Smooth muscle cell (in vitro differentiated cells): ENCODE measurements around the gene ADGRL1. TPM values are rescaled to one million over a fixed set of nuclear protein-coding genes. Genes with fewer than 3 reads are reported as not detected.

ENCODE experiments used
- DNase-seq: peaks from one replicate; lab custom pipeline; 2025; ENCODE audit not compliant: unreplicated experiment; lab: John Stamatoyannopoulos, UW
- H2AFZ ChIP-seq: fragments of 200-600 bp; sonication (generic); 2 replicates; pipeline ENCODE4 v1.6.0; 2016; ENCODE audit warnings: antibody characterized with exemption, low read depth, mild to moderate bottlenecking
- H3F3A ChIP-seq: fragments of 200-600 bp; sonication (generic); 2 replicates; pipeline ENCODE4 v1.6.0; 2017; ENCODE audit warnings: antibody characterized with exemption, low read depth
- H3K27ac ChIP-seq: fragments of 200-600 bp; sonication (generic); 2 replicates; pipeline ENCODE4 v1.5.1; 2016; ENCODE audit warnings: low read depth, mild to moderate bottlenecking
- H3K27me3 ChIP-seq: fragments of 200-600 bp; sonication (generic); 2 replicates; pipeline ENCODE4 v1.6.1; 2016; ENCODE audit warnings: low read depth, mild to moderate bottlenecking
- H3K36me3 ChIP-seq: fragments of 200-600 bp; sonication (generic); 2 replicates; pipeline ENCODE4 v1.5.1; 2016; ENCODE audit warnings: low read depth
- H3K4me1 ChIP-seq: fragments of 200-600 bp; sonication (generic); 2 replicates; pipeline ENCODE4 v1.5.1; 2016; ENCODE audit warnings: low read depth
- H3K4me2 ChIP-seq: fragments of 200-600 bp; sonication (generic); 2 replicates; pipeline ENCODE4 v1.6.0; 2016; ENCODE audit warnings: mild to moderate bottlenecking
- H3K4me3 ChIP-seq: fragments of 200-600 bp; sonication (generic); 2 replicates; pipeline ENCODE4 v1.5.1; 2016; ENCODE audit warnings: mild to moderate bottlenecking
- H3K79me2 ChIP-seq: fragments of 200-600 bp; sonication (generic); 2 replicates; pipeline ENCODE4 v1.6.0; 2016; ENCODE audit warnings: low read depth, mild to moderate bottlenecking
- H3K9ac ChIP-seq: fragments of 200-600 bp; sonication (generic); 2 replicates; pipeline ENCODE4 v1.6.0; 2016; ENCODE audit warnings: low read depth
- H3K9me3 ChIP-seq: fragments of 200-600 bp; sonication (generic); replicated peaks from 2 replicates; pipeline ENCODE4 v1.5.1; 2016; ENCODE audit warnings: low read depth
- H4K20me1 ChIP-seq: fragments of 200-600 bp; sonication (generic); 2 replicates; pipeline ENCODE4 v1.6.0; 2016; ENCODE audit warnings: low read depth
- WGBS: methylation state at CpG from one replicate; pipeline ENCODE4 v1.1.7; 2016; ENCODE audit warnings: low lambda C conversion rate; 5-methylcytosine and 5-hydroxymethylcytosine counted together
- polyA plus RNA-seq: library from polyadenylated mRNA; unstranded; fragments of >200 nt; fragmentation: Nextera tagmentation; extraction: Ambion mirVana; gene quantifications from 2 replicates; pipeline ENCODE4 v1.2.1, GENCODE V29; 2016
- total RNA-seq: library from RNA; depleted of rRNA; stranded (reverse); fragments of >200 nt; gene quantifications from 2 replicates; pipeline ENCODE4 v1.2.3, GENCODE V29; 2014
- TF ChIP-seq, protein P1 (sequence below): fragments of 200-600 bp; sonication (generic); IDR thresholded peaks from 2 replicates; pipeline ENCODE4 v1.5.1; 2017; ENCODE audit warnings: borderline replicate concordance, mild to moderate bottlenecking, antibody characterized with exemption; ENCODE audit not compliant: insufficient read depth, poor library complexity, severe bottlenecking

ADGRL1 gene
- total and polyA plus RNA-seq, 2 experiments from 2014 or later: 11.3 to 12.7 TPM

DNA sequence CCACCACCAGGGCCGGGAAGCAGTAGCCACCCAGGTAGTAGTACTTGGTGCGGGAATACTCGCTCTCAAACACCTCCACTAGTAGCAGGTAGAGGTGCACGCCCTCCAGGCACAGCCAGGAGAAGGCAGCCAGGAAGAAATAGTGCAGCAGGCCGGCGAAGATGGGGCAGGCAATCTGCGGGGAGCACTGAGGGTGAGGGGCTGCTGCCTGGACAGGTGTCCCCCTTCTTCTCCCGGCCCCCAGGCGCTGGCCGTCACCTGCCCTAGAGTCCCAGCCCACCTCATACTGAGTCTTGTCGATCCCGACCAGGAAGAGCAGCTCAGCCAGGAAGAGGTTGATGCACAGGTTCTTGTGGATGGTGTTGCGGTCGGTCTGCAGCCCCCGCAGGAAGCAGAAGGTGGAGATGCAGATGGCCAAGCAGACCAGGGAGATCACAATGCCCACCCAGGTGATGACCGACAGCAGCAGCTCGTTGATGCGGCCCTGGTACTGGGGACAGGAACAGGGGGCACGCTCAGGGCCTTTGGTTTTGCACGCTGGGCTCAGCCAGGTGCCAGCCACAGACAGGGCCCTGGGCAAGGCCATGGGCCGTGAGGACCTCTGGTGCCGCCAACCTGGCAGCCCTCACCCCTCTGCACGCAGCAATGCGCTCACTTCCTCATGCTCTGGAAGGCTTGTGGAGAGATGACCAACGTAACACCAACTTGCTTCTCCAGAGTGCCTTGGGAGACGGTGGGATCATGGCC lies 48.8 kb downstream of the ADGRL1 start:
- Histone ChIP-seq H3K36me3 (no peaks in the 10 kb centered on the region), H3K4me3 (no peak overlapping the region), H3K9me3 (no peaks in the 10 kb centered on the region), H3K27me3 (no peaks in the 10 kb centered on the region), H3K4me2 (no peak overlapping the region), H2AFZ (no peak overlapping the region), H3K27ac (no peak overlapping the region), H3K79me2 (no peaks in the 10 kb centered on the region), H4K20me1 (peaks cover 8% of the 10 kb centered on the region), H3F3A (no peaks in the 10 kb centered on the region), H3K9ac (no peak overlapping the region), H3K4me1 (no peaks in the 10 kb centered on the region)
- 96% methylated on average over 26 of the region's 26 CpGs for WGBS
- TF ChIP-seq, protein P1, sequence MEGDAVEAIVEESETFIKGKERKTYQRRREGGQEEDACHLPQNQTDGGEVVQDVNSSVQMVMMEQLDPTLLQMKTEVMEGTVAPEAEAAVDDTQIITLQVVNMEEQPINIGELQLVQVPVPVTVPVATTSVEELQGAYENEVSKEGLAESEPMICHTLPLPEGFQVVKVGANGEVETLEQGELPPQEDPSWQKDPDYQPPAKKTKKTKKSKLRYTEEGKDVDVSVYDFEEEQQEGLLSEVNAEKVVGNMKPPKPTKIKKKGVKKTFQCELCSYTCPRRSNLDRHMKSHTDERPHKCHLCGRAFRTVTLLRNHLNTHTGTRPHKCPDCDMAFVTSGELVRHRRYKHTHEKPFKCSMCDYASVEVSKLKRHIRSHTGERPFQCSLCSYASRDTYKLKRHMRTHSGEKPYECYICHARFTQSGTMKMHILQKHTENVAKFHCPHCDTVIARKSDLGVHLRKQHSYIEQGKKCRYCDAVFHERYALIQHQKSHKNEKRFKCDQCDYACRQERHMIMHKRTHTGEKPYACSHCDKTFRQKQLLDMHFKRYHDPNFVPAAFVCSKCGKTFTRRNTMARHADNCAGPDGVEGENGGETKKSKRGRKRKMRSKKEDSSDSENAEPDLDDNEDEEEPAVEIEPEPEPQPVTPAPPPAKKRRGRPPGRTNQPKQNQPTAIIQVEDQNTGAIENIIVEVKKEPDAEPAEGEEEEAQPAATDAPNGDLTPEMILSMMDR: no peak
- DNase-seq: no peak

DNA sequence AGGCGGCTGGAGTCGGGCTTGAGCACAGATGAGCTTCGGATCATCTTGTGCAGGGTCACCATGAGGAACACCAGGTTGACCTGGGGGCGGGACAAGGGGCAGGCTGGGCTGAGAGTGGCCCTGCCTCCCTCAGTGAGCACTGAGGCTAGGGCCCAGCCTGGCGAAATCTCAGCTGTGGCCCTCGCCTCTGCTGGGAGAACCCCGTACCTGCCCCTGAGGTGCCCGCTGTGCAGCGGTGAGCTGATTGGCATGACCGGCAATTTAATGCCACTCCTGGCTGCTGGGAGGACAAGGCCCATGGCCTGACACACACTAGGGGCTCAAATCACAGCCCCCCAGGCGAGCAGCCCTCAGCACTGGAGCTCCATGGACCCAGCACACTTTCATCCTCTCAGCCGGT lies 49.8 kb downstream of the ADGRL1 start:
- Histone ChIP-seq H3K79me2 (no peaks in the 10 kb centered on the region), H4K20me1 (peaks cover 8% of the 10 kb centered on the region), H3K9ac (no peak overlapping the region), H3F3A (no peaks in the 10 kb centered on the region), H3K9me3 (no peaks in the 10 kb centered on the region), H3K4me1 (no peaks in the 10 kb centered on the region), H3K4me3 (no peak overlapping the region), H3K27ac (no peak overlapping the region), H2AFZ (no peak overlapping the region), H3K36me3 (no peaks in the 10 kb centered on the region), H3K4me2 (no peak overlapping the region), H3K27me3 (no peaks in the 10 kb centered on the region)
- DNase-seq: no peak
- TF ChIP-seq, protein P1: no peak
- WGBS: 96% methylated on average over 12 of the region's 12 CpGs

DNA sequence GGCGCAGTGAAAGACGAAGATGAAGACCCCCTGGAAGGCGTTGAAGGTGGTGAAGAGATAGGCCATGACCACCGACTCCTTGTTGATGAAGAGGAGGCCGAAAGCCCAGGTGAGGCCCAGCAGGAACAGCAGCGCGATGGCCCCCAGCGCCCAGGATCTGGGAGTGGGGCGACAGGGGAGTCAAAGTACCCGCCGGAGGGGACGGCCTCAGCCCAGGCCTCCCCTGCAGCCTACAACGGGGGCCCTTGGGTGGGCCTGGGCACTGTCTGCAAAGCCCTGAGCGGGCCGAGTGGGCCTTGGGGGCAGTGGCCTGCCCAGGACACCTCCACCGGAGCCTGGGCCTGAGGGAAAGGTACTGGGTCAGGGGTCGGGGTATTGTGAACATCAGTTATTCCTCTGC lies 50.6 kb downstream of the ADGRL1 start:
- Histone ChIP-seq H4K20me1 (peaks cover 8% of the 10 kb centered on the region), H3K27ac (no peak overlapping the region), H3K36me3 (no peaks in the 10 kb centered on the region), H2AFZ (no peak overlapping the region), H3K9ac (no peak overlapping the region), H3K4me3 (no peak overlapping the region), H3K79me2 (no peaks in the 10 kb centered on the region), H3K4me1 (no peaks in the 10 kb centered on the region), H3F3A (no peaks in the 10 kb centered on the region), H3K4me2 (no peak overlapping the region), H3K27me3 (no peaks in the 10 kb centered on the region), H3K9me3 (no peaks in the 10 kb centered on the region)
- TF ChIP-seq, protein P1: no peak
- no peak for DNase-seq
- WGBS: 95% methylated on average over 17 of the region's 17 CpGs

DNA sequence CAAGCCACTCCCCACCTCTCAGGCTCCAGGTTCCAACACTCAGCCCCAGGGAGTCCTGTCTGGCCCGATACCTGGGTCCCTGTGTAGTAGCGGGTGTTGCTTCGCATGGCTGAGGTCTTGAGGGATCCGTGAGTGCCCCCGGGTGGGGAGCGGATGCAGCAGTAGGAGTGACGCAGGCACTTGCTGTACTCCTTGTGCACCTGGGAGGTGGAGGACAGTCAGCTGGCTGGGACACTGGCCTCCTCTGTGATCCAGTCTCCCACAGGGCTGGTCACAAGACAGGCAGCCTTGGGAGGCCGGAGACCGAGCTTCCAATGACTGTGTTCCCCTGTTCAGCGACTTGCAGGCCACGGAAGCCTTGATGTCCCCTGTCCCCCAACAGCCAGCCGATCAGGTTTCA lies 53.3 kb downstream of the ADGRL1 start:
- Histone ChIP-seq H3K9ac (no peak overlapping the region), H3K4me3 (no peak overlapping the region), H3K4me1 (peaks cover 7% of the 10 kb centered on the region), H3K4me2 (no peak overlapping the region), H2AFZ (no peak overlapping the region), H3K36me3 (no peaks in the 10 kb centered on the region), H3K9me3 (no peaks in the 10 kb centered on the region), H3K27me3 (no peaks in the 10 kb centered on the region), H3K79me2 (no peaks in the 10 kb centered on the region), H3K27ac (no peak overlapping the region), H4K20me1 (peaks cover 19% of the 10 kb centered on the region), H3F3A (no peaks in the 10 kb centered on the region)
- TF ChIP-seq, protein P1: no peak
- WGBS: 95% methylated on average over 12 of the region's 12 CpGs
- DNase-seq: no peak
